Sigmoid colon (tissue), 4 donors: ENCODE data around the gene PSG6.

Experiments used
- CTCF ChIP-seq, 4 experiments: fragments of 450-650 bp in 3 of 4; fragments of 200-600 bp in 1 of 4; IDR thresholded peaks; one replicate each; pipeline ENCODE4 v1.5.1; 2016 to 2019; ENCODE audit warnings: antibody characterized with exemption in 4 of 4, mild to moderate bottlenecking in 3 of 4, moderate library complexity in 2 of 4
- EP300 ChIP-seq, 4 donors: sonication (generic); formaldehyde crosslinking; IDR thresholded peaks; one replicate each; pipeline ENCODE4 v1.6.1; 2017; ENCODE audit warnings: antibody characterized with exemption in 4 of 4

GRCh38 chr19:42965176-42965575 is 47.5 kb upstream of the PSG6 start:
- no peak for TF ChIP-seq CTCF (IDR thresholded peaks at IDR 0.05)
- TF ChIP-seq EP300 (IDR thresholded peaks at IDR 0.05): no peak
